GM23338 (cell line): ENCODE results near the gene NEU4. TPM values are rescaled to one million over a fixed set of nuclear protein-coding genes. Genes with fewer than 3 reads are reported as not detected.
"Not testable (repeated sequence)": the region's sequence is repeated elsewhere in the genome, so short reads cannot be mapped to it uniquely, and the experiment has no call there.

ENCODE experiments used
- ATAC-seq: fragments of 200-7000 bp; cut with Tn5 transposase; 3 replicates; pipeline ENCODE4 v1.9.1; 2020
- DNase-seq: peaks from one replicate; pipeline ENCODE4 v3.0.0-alpha.2; 2015; ENCODE audit warnings: low spot score
- H2AFZ ChIP-seq: fragments of 200-600 bp; sonication (generic); 2 replicates; pipeline ENCODE4 v1.8.0; 2016; ENCODE audit warnings: antibody characterized with exemption, mild to moderate bottlenecking, moderate library complexity
- H3F3A ChIP-seq: fragments of 200-600 bp; sonication (generic); replicated peaks from 2 replicates; pipeline ENCODE4 v1.8.0; 2017; ENCODE audit warnings: antibody characterized with exemption, mixed run types, low read depth
- H3K27ac ChIP-seq: fragments of 200-600 bp; sonication (generic); 2 replicates; pipeline ENCODE4 v1.6.1; 2016; ENCODE audit warnings: low read depth
- H3K27me3 ChIP-seq: fragments of 200-600 bp; sonication (generic); 2 replicates; pipeline ENCODE4 v1.8.0; 2016; ENCODE audit warnings: mild to moderate bottlenecking, mixed run types, moderate library complexity; ENCODE audit not compliant: insufficient read depth
- H3K36me3 ChIP-seq: fragments of 200-600 bp; sonication (generic); 2 replicates; pipeline ENCODE4 v1.8.0; 2016; ENCODE audit warnings: mild to moderate bottlenecking; ENCODE audit not compliant: insufficient read depth
- H3K4me1 ChIP-seq: fragments of 200-600 bp; sonication (generic); 2 replicates; pipeline ENCODE4 v1.8.0; 2016; ENCODE audit warnings: mild to moderate bottlenecking, moderate library complexity; ENCODE audit not compliant: insufficient read depth
- H3K4me2 ChIP-seq: fragments of 200-600 bp; sonication (generic); 2 replicates; pipeline ENCODE4 v1.7.1; 2017; ENCODE audit warnings: mixed run types
- H3K4me3 ChIP-seq: fragments of 200-600 bp; sonication (generic); 2 replicates; pipeline ENCODE4 v1.6.1; 2016; ENCODE audit warnings: mixed run types
- H3K79me2 ChIP-seq: fragments of 200-600 bp; sonication (generic); replicated peaks from 2 replicates; pipeline ENCODE4 v1.8.0; 2017; ENCODE audit warnings: mild to moderate bottlenecking; ENCODE audit not compliant: insufficient read depth
- H3K9me2 ChIP-seq: fragments of 200-600 bp; sonication (generic); 2 replicates; pipeline ENCODE4 v1.8.0; 2017; ENCODE audit not compliant: insufficient read depth
- H4K20me1 ChIP-seq: fragments of 200-600 bp; sonication (generic); replicated peaks from 2 replicates; pipeline ENCODE4 v1.8.0; 2017; ENCODE audit warnings: mild to moderate bottlenecking; ENCODE audit not compliant: insufficient read depth
- H3K27ac Mint-ChIP-seq: 2 replicates; pipeline ENCODE4 v1.8.0; 2020; ENCODE audit warnings: inconsistent platforms, mild to moderate bottlenecking, moderate library complexity, mixed read lengths
- H3K27me3 Mint-ChIP-seq: 3 replicates; pipeline ENCODE4 v1.8.0; 2022; ENCODE audit warnings: low read depth, mild to moderate bottlenecking, moderate library complexity, mixed read lengths, inconsistent platforms; ENCODE audit not compliant: insufficient read depth, poor library complexity
- H3K36me3 Mint-ChIP-seq: 3 replicates; pipeline ENCODE4 v1.8.0; 2021; ENCODE audit warnings: low read depth, mild to moderate bottlenecking, inconsistent platforms, moderate library complexity, mixed read lengths
- H3K4me1 Mint-ChIP-seq: 3 replicates; pipeline ENCODE4 v1.8.0; 2020; ENCODE audit warnings: mild to moderate bottlenecking, inconsistent platforms, mixed read lengths
- H3K4me3 Mint-ChIP-seq: 3 replicates; pipeline ENCODE4 v1.8.0; 2021; ENCODE audit warnings: moderate library complexity, mild to moderate bottlenecking, inconsistent platforms, mixed read lengths
- H3K9me3 Mint-ChIP-seq: 3 replicates; pipeline ENCODE4 v1.8.0; 2020; ENCODE audit warnings: moderate library complexity, mild to moderate bottlenecking, inconsistent platforms, mixed read lengths
- EZH2 ChIP-seq: fragments of 200-600 bp; sonication (generic); IDR thresholded peaks from one replicate; pipeline ENCODE4 v1.8.0; 2017; ENCODE audit warnings: antibody characterized with exemption, mild to moderate bottlenecking, low read depth; ENCODE audit not compliant: unreplicated experiment
- EZH2phosphoT487 ChIP-seq: fragments of 200-600 bp; sonication (generic); IDR thresholded peaks from one replicate; pipeline ENCODE4 v1.8.1; 2018; ENCODE audit warnings: antibody characterized with exemption; ENCODE audit not compliant: unreplicated experiment
- JUNB ChIP-seq: IDR thresholded peaks from one replicate; pipeline ENCODE4 v1.6.1; 2016; ENCODE audit warnings: antibody characterized with exemption; ENCODE audit not compliant: unreplicated experiment
- POLR2AphosphoS5 ChIP-seq: IDR thresholded peaks from 2 replicates; pipeline ENCODE4 v1.6.1; 2016; ENCODE audit warnings: antibody characterized with exemption, low read depth
- STAT1 ChIP-seq: IDR thresholded peaks from one replicate; pipeline ENCODE4 v1.6.1; 2016; ENCODE audit warnings: antibody characterized with exemption; ENCODE audit not compliant: unreplicated experiment
- ZNF114 ChIP-seq: fragments of 250-450 bp; sonication (Bioruptor Pico); IDR thresholded peaks from 2 replicates; pipeline ENCODE4 v1.5.0; 2020; ENCODE audit warnings: mild to moderate bottlenecking, moderate library complexity
- ZNF331 ChIP-seq: fragments of 250-450 bp; sonication (Bioruptor Pico); IDR thresholded peaks from 2 replicates; pipeline ENCODE4 v1.5.0; 2020; ENCODE audit warnings: low read depth, mild to moderate bottlenecking, moderate library complexity
- polyA plus RNA-seq: library from polyadenylated mRNA; unstranded; fragments of >200 nt; fragmentation: Nextera tagmentation; extraction: Ambion mirVana; gene quantifications from 2 replicates; pipeline ENCODE4 v1.2.1, GENCODE V29; 2016
- total RNA-seq: library from RNA; depleted of rRNA; stranded (reverse); fragments of >200 nt; shearing (Covaris generic); gene quantifications from 2 replicates; pipeline ENCODE4 v1.2.3, GENCODE V29; 2014
- TF ChIP-seq, protein P1 (sequence below): fragments of 250-450 bp; sonication (Bioruptor Pico); IDR thresholded peaks from 2 replicates; pipeline ENCODE4 v1.5.0; 2020; ENCODE audit warnings: mild to moderate bottlenecking, moderate library complexity

Gene NEU4
- total and polyA plus RNA-seq, 2 experiments from 2014 or later: 0.29 to 1.2 TPM

DNA sequence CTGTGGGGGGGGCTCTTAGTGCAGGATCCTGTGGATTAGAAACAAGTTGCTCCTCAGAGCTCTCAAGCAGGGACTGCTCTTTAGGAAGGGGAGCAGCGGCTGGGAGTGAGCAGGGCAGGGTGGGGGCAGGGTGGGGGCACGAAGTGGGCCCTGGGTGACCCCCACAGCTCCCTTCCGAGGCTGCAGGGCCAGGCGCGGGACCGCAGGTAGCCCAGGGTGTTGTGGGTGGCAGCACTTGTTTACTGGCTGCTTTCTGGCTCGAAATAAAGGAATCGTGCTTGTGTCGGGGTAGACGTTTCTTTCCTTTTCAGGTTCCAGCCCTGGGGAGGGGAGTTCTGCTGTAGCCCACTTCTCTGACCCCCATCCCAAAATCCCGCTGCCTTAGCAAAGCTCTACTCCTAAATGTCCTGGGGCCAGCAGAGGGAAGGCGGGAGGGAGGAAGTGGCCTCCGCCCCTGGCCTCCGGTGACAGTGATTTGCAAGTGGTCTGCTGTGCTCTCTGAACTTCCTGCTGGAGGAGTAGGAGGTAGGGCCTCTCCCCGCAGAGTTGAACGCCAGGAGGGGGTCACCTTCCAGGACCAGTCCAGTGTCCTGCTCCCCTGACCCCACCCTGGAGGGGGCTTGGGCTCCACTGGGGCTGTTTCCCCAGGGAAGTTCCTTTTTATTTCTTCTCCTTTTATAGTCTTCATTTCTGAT is 8.3 kb downstream of the NEU4 start:
- no peaks in the 10 kb centered on the region for H3K9me2 ChIP-seq
- TF ChIP-seq JUNB: no peak
- TF ChIP-seq STAT1: no peak
- TF ChIP-seq ZNF331: no peak
- no peak for TF ChIP-seq EZH2phosphoT487
- TF ChIP-seq ZNF114: no peak
- H3K4me3 ChIP-seq: no peak overlapping the region
- H3K4me1 ChIP-seq: no peaks in the 10 kb centered on the region; the same call in 1 of the 2 replicates
- no peak overlapping the region for H3K4me3 Mint-ChIP-seq
- no peaks in the 10 kb centered on the region for H3K79me2 ChIP-seq
- no peak for ATAC-seq
- H3K36me3 Mint-ChIP-seq: no peaks in the 10 kb centered on the region; the same call in 2 of the 3 replicates
- no peak overlapping the region for H3K27ac ChIP-seq
- 0 out of 2 replicates have a peak, but pooled peaks cover 6% of the 10 kb centered on the region for H3F3A ChIP-seq
- no peak for DNase-seq
- H3K27ac Mint-ChIP-seq: no peak overlapping the region
- peaks cover 4% of the 10 kb centered on the region for H3K4me1 Mint-ChIP-seq
- H3K36me3 ChIP-seq: no peaks in the 10 kb centered on the region
- H3K9me3 Mint-ChIP-seq: peaks cover under 1% of the 10 kb centered on the region; the same call in 1 of the 3 replicates
- no peak overlapping the region for H3K4me2 ChIP-seq
- no peaks in the 10 kb centered on the region for H3K27me3 ChIP-seq
- peaks cover 14% of the 10 kb centered on the region for H3K27me3 Mint-ChIP-seq
- no peak overlapping the region for H2AFZ ChIP-seq
- no peaks in the 10 kb centered on the region for H4K20me1 ChIP-seq

DNA sequence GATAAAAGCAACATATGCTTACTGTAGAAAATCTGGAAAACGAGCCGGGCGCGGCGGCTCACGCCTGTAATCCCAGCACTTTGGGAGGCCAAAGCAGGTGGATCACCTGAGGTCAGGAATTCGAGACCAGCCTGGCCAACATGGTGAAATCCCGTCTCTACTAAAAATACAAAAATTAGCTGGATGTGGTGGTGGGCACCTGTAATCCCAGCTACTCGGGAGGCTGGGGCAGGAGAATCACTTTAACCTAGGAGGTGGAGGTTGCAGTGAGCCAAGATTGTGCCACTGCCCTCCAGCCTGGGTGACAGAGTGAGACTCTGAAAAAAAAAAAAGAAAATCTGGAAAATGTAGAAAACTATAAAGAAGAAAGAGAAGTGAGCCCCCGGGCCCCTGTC is 8.8 kb downstream of the NEU4 start:
- not testable (repeated sequence) for H2AFZ ChIP-seq, ATAC-seq, H3K79me2 ChIP-seq, H3K4me3 Mint-ChIP-seq, H3K36me3 ChIP-seq, H3K4me2 ChIP-seq, H3K4me1 ChIP-seq, H3K9me3 Mint-ChIP-seq, DNase-seq, H3K27me3 ChIP-seq, H3K4me3 ChIP-seq, H3K27ac ChIP-seq, H3K4me1 Mint-ChIP-seq, H3K27ac Mint-ChIP-seq, H4K20me1 ChIP-seq, H3K9me2 ChIP-seq, H3K36me3 Mint-ChIP-seq
- peaks cover 19% of the 10 kb centered on the region for H3K27me3 Mint-ChIP-seq
- peaks cover 11% of the 10 kb centered on the region for H3F3A ChIP-seq

DNA sequence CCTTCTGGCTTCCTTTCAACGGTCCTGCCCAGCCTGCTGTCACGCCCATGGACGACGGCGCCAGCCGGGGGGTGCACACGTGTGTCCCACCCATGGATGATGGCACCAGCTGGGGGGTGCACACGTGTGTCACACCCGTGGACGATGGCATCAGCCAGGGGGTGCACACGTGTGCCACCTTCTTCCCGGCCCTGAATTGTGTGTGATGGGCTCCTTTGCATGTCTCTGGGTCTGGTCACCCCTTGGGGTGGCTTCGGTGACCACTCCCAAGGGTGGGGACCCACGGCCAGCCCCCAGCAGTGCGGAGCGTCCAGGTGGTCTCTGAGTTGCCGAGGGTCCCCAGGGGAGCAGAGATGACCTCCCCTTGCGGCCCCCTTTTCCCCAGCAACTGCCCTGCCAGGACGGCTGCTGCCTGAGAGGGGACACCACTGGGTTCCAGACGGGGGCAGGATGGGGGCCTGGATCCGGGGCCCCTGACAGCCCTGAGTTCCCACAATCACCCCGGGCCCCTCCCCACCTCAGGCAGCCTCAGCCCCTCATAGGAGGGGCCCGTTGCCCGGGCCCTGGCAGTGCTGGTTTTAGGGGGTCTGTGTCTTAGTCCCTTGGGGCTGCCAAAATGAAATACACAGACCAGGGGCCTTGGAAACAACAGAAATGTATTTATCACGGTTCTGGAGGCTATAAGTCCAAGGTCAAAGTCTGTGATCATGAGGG is 9.4 kb downstream of the NEU4 start:
- Mint-ChIP-seq H3K9me3 (peaks cover 9% of the 10 kb centered on the region), H3K36me3 (peaks cover 8% of the 10 kb centered on the region; the same call in 2 of the 3 replicates), H3K4me3 (no peak overlapping the region), H3K27ac (no peak overlapping the region), H3K4me1 (peaks cover 12% of the 10 kb centered on the region), H3K27me3 (peaks cover 23% of the 10 kb centered on the region)
- no peaks in the 10 kb centered on the region for H3K79me2 ChIP-seq
- no peaks in the 10 kb centered on the region for H3K27me3 ChIP-seq
- H2AFZ ChIP-seq: no peak overlapping the region
- no peak overlapping the region for H3K4me3 ChIP-seq
- ATAC-seq: no peak
- H4K20me1 ChIP-seq: no peaks in the 10 kb centered on the region
- no peak overlapping the region for H3K27ac ChIP-seq
- H3K4me1 ChIP-seq: no peaks in the 10 kb centered on the region; the same call in 1 of the 2 replicates
- H3K36me3 ChIP-seq: no peaks in the 10 kb centered on the region
- no peak for DNase-seq
- peaks cover 15% of the 10 kb centered on the region for H3F3A ChIP-seq
- no peaks in the 10 kb centered on the region for H3K9me2 ChIP-seq
- no peak overlapping the region for H3K4me2 ChIP-seq
- TF ChIP-seq EZH2phosphoT487: no peak
- no peak for TF ChIP-seq ZNF114
- TF ChIP-seq, protein P1, sequence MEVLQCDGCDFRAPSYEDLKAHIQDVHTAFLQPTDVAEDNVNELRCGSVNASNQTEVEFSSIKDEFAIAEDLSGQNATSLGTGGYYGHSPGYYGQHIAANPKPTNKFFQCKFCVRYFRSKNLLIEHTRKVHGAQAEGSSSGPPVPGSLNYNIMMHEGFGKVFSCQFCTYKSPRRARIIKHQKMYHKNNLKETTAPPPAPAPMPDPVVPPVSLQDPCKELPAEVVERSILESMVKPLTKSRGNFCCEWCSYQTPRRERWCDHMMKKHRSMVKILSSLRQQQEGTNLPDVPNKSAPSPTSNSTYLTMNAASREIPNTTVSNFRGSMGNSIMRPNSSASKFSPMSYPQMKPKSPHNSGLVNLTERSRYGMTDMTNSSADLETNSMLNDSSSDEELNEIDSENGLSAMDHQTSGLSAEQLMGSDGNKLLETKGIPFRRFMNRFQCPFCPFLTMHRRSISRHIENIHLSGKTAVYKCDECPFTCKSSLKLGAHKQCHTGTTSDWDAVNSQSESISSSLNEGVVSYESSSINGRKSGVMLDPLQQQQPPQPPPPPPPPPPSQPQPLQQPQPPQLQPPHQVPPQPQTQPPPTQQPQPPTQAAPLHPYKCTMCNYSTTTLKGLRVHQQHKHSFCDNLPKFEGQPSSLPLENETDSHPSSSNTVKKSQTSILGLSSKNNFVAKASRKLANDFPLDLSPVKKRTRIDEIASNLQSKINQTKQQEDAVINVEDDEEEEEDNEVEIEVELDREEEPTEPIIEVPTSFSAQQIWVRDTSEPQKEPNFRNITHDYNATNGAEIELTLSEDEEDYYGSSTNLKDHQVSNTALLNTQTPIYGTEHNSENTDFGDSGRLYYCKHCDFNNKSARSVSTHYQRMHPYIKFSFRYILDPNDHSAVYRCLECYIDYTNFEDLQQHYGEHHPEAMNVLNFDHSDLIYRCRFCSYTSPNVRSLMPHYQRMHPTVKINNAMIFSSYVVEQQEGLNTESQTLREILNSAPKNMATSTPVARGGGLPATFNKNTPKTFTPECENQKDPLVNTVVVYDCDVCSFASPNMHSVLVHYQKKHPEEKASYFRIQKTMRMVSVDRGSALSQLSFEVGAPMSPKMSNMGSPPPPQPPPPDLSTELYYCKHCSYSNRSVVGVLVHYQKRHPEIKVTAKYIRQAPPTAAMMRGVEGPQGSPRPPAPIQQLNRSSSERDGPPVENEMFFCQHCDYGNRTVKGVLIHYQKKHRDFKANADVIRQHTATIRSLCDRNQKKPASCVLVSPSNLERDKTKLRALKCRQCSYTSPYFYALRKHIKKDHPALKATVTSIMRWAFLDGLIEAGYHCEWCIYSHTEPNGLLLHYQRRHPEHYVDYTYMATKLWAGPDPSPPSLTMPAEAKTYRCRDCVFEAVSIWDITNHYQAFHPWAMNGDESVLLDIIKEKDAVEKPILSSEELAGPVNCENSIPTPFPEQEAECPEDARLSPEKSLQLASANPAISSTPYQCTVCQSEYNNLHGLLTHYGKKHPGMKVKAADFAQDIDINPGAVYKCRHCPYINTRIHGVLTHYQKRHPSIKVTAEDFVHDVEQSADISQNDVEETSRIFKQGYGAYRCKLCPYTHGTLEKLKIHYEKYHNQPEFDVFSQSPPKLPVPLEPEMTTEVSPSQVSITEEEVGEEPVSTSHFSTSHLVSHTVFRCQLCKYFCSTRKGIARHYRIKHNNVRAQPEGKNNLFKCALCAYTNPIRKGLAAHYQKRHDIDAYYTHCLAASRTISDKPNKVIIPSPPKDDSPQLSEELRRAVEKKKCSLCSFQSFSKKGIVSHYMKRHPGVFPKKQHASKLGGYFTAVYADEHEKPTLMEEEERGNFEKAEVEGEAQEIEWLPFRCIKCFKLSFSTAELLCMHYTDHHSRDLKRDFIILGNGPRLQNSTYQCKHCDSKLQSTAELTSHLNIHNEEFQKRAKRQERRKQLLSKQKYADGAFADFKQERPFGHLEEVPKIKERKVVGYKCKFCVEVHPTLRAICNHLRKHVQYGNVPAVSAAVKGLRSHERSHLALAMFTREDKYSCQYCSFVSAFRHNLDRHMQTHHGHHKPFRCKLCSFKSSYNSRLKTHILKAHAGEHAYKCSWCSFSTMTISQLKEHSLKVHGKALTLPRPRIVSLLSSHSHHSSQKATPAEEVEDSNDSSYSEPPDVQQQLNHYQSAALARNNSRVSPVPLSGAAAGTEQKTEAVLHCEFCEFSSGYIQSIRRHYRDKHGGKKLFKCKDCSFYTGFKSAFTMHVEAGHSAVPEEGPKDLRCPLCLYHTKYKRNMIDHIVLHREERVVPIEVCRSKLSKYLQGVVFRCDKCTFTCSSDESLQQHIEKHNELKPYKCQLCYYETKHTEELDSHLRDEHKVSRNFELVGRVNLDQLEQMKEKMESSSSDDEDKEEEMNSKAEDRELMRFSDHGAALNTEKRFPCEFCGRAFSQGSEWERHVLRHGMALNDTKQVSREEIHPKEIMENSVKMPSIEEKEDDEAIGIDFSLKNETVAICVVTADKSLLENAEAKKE (CRISPR knock-in tag): no peak
- TF ChIP-seq EZH2: no peak
- TF ChIP-seq STAT1: no peak
- TF ChIP-seq JUNB: no peak
- TF ChIP-seq POLR2AphosphoS5: no peak
